ENCODE measurements around the gene BANF1.

BANF1 gene

DNA sequence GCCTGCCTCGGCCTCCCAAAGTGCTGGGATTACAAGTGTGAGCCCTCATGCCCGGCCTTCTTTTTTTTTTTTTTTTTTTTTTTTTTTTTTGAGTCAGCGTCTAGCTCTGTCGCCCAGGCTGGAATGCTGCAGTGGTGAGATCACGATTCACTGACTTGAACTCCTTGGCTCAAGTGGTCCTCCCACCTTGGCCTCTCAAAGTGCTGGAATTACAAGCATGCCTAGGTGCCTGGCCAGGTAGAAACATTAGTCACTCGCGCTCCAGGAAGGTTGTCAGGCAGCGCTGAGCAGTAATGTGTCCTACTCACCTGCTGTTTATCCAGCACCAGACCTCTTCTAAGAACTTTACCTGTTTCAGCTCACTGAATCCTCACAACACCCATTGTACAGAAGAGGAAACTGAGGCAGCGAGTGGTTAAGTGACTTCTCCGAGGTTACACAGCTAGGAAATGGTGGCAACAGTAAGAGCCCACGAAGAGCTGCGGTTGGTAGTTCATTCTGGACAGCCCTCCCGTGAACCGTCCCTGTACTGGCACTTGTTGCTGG, 9.0 kb downstream of the BANF1 start:
- Histone ChIP-seq H3K4me3 (ENCODE audit: low read depth, low read length) (no peak overlapping the region), H3K27ac (no peak overlapping the region), H3K36me3 (no peaks in the 10 kb centered on the region; the same call in 1 of the 2 replicates), H3K27me3 (ENCODE audit: insufficient read depth, low read depth, severe bottlenecking) (no peaks in the 10 kb centered on the region), H3K9me3 (ENCODE audit: severe bottlenecking) (no peaks in the 10 kb centered on the region)
- no peak for DNase-seq
- TF ChIP-seq CTCF (IDR thresholded peaks at IDR 0.05; ENCODE audit: low read depth, low read length), result no peak

- no peak for DNase-seq
- Histone ChIP-seq H3K4me3 (ENCODE audit: low read depth, low read length) (no peak within 1 kb of the TSS), H3K27ac (no peak within 1 kb of the TSS), H3K27me3 (ENCODE audit: insufficient read depth, low read depth, severe bottlenecking) (no peaks in the 10 kb centered on the region), H3K36me3 (no peaks in the 10 kb centered on the region), H3K9me3 (ENCODE audit: severe bottlenecking) (no peaks in the 10 kb centered on the region)
- TF ChIP-seq CTCF (IDR thresholded peaks at IDR 0.05; ENCODE audit: low read depth, low read length), result no peak
Observed at GRCh38 chr11:66011785-66012303, 9.5 kb downstream of the BANF1 start, which contains the start of gene CST6. Gene CST6, plus strand, starts transcription at chr11:66012008. Its CDS starts 37 bp downstream, at chr11:66012045.

GRCh38 chr11:66012371-66012945, 10.2 kb downstream of the BANF1 start:
- Histone ChIP-seq H3K27ac (no peak overlapping the region), H3K27me3 (ENCODE audit: insufficient read depth, low read depth, severe bottlenecking) (no peaks in the 10 kb centered on the region), H3K9me3 (ENCODE audit: severe bottlenecking) (no peaks in the 10 kb centered on the region), H3K4me3 (ENCODE audit: low read depth, low read length) (no peak overlapping the region), H3K36me3 (no peaks in the 10 kb centered on the region)
- no peak for DNase-seq
- no peak for TF ChIP-seq CTCF (IDR thresholded peaks at IDR 0.05; ENCODE audit: low read depth, low read length)

GRCh38 chr11:66012946-66013761, 10.9 kb downstream of the BANF1 start:
- no peak for TF ChIP-seq CTCF (IDR thresholded peaks at IDR 0.05; ENCODE audit: low read depth, low read length)
- H3K27ac ChIP-seq, result no peak overlapping the region
- no peak overlapping the region for H3K4me3 ChIP-seq (ENCODE audit: low read depth, low read length)
- no peaks in the 10 kb centered on the region for H3K36me3 ChIP-seq
- H3K9me3 ChIP-seq (ENCODE audit: severe bottlenecking), result no peaks in the 10 kb centered on the region
- no peak for DNase-seq
- H3K27me3 ChIP-seq (ENCODE audit: insufficient read depth, low read depth, severe bottlenecking), result no peaks in the 10 kb centered on the region

DNA sequence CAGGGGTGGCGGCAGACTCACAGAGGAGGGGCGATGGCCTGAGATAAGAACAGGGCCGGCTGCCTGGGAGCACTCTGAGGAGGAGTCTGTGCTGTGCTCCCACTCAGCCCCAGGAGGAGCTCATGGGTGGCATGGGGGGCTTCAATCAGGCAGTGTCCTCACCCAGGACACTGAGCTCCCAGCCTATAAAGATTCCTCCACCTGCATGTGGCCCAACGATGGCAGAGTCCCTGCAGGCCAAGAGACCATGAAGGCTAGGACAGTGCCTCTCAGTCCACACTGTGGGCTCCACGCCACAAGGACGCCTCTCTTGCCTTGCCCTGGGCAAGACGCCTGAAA, 11.4 kb downstream of the BANF1 start:
- Histone ChIP-seq H3K27ac (no peak overlapping the region), H3K36me3 (no peaks in the 10 kb centered on the region), H3K27me3 (ENCODE audit: insufficient read depth, low read depth, severe bottlenecking) (no peaks in the 10 kb centered on the region), H3K4me3 (ENCODE audit: low read depth, low read length) (no peak overlapping the region), H3K9me3 (ENCODE audit: severe bottlenecking) (no peaks in the 10 kb centered on the region)
- no peak for TF ChIP-seq CTCF (IDR thresholded peaks at IDR 0.05; ENCODE audit: low read depth, low read length)
- DNase-seq, result no peak

All from WERI-Rb-1 (cell line).